ENCODE data around the gene PPP2R2D. TPM values are rescaled to one million over a fixed set of nuclear protein-coding genes. Genes with fewer than 3 reads are reported as not detected.

The PPP2R2D gene
- total RNA-seq, 2 donors from 2014 or later = 35.5 to 37.5 TPM

DNA sequence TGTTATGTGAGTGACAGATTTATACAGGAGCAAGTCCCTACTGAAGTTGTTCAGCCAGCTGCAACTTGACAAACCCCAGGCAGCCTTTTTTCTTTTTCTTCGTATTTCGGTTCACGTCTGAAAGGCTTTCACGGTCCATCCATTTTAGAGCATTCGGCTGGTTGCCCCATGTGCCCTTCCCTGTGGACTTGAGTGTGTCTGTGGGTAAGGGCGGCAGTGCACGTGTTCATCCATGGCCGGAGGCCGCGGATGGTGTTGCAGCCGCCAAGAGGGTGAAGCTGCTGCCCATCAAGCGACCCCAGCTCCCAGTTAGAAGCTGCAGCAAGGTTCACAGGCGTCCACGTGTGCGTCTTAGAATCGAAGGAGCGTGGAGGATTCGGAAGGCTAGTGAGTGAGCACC lies 35.9 kb downstream of the PPP2R2D start:
- H3K9me3 Mint-ChIP-seq = peaks cover 6% of the 10 kb centered on the region
- H3K27me3 ChIP-seq (ENCODE audit: control insufficient read depth, insufficient read depth, low read length, poor library complexity, severe bottlenecking) = no peaks in the 10 kb centered on the region
- H3K36me3 Mint-ChIP-seq (ENCODE audit: low read depth) = peaks cover 55% of the 10 kb centered on the region

DNA sequence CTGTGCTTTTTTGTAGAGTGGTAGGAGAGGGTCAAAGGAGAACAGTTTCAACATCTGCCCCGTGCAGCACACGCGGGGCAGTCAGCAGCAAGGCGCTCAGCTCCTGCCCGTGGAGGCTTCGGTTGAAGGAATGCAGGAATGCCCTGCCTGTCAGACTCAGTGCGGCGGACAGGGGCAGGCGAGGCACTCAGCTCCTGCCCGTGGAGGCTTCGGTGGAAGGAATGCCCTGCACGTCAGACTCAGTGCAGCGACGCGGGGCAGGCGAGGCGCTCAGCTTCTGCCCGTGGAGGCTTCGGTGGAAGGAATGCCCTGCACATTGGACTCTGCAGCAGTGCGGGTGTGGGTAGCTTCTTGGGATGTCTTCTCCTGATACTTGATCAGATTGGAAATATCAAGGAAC lies 37.0 kb downstream of the PPP2R2D start:
- H3K9ac ChIP-seq (ENCODE audit: extremely low read depth, low read length, poor library complexity, severe bottlenecking) = no peak overlapping the region
- no peaks in the 10 kb centered on the region for H3K27me3 Mint-ChIP-seq (ENCODE audit: insufficient read depth)
- no peak overlapping the region for H3K4me3 Mint-ChIP-seq
- peaks cover 55% of the 10 kb centered on the region for H3K36me3 Mint-ChIP-seq (ENCODE audit: low read depth)
- DNase-seq = no peak
- WGBS, 2 experiments (ENCODE audit: insufficient coverage in 1 of 2, insufficient read length in 1 of 2) = 94 to 97% methylated on average over 18 to 20 of the region's 20 CpGs
- TF ChIP-seq, protein P1, sequence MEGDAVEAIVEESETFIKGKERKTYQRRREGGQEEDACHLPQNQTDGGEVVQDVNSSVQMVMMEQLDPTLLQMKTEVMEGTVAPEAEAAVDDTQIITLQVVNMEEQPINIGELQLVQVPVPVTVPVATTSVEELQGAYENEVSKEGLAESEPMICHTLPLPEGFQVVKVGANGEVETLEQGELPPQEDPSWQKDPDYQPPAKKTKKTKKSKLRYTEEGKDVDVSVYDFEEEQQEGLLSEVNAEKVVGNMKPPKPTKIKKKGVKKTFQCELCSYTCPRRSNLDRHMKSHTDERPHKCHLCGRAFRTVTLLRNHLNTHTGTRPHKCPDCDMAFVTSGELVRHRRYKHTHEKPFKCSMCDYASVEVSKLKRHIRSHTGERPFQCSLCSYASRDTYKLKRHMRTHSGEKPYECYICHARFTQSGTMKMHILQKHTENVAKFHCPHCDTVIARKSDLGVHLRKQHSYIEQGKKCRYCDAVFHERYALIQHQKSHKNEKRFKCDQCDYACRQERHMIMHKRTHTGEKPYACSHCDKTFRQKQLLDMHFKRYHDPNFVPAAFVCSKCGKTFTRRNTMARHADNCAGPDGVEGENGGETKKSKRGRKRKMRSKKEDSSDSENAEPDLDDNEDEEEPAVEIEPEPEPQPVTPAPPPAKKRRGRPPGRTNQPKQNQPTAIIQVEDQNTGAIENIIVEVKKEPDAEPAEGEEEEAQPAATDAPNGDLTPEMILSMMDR (conservative IDR thresholded peaks at IDR 0.05) = no peak
- H3K27ac ChIP-seq (ENCODE audit: low read depth, low read length) = no peak overlapping the region
- no peak overlapping the region for H3K4me3 ChIP-seq (ENCODE audit: low read length)
- H3K4me1 ChIP-seq (ENCODE audit: control insufficient read depth, insufficient read depth, low read length) = peaks cover 7% of the 10 kb centered on the region
- no peaks in the 10 kb centered on the region for H3K9me3 ChIP-seq (ENCODE audit: control insufficient read depth, low read length)
- no peaks in the 10 kb centered on the region for H3K27me3 ChIP-seq (ENCODE audit: control insufficient read depth, insufficient read depth, low read length, poor library complexity, severe bottlenecking)
- no peak overlapping the region for H3K27ac Mint-ChIP-seq
- H3K9me3 Mint-ChIP-seq = no peaks in the 10 kb centered on the region
- peaks cover 68% of the 10 kb centered on the region for H3K36me3 ChIP-seq (ENCODE audit: control insufficient read depth, insufficient read depth, low read length)
- peaks cover 14% of the 10 kb centered on the region for H3K4me1 Mint-ChIP-seq

More for the DNA sequence above, 35.9 kb downstream of the PPP2R2D start:
- DNase-seq = no peak
- H3K4me3 ChIP-seq (ENCODE audit: low read length) = no peak overlapping the region
- TF ChIP-seq, protein P1 (conservative IDR thresholded peaks at IDR 0.05) = no peak
- Mint-ChIP-seq H3K4me1 (peaks cover 14% of the 10 kb centered on the region), H3K27ac (no peak overlapping the region), H3K4me3 (no peak overlapping the region), H3K27me3 (ENCODE audit: insufficient read depth) (no peaks in the 10 kb centered on the region)
- 95 to 98% methylated on average over 17 to 18 of the region's 18 CpGs for WGBS, 2 experiments (ENCODE audit: insufficient coverage in 1 of 2, insufficient read length in 1 of 2)
- no peak overlapping the region for H3K9ac ChIP-seq (ENCODE audit: extremely low read depth, low read length, poor library complexity, severe bottlenecking)
- no peak overlapping the region for H3K27ac ChIP-seq (ENCODE audit: low read depth, low read length)
- no peaks in the 10 kb centered on the region for H3K9me3 ChIP-seq (ENCODE audit: control insufficient read depth, low read length)
- H3K4me1 ChIP-seq (ENCODE audit: control insufficient read depth, insufficient read depth, low read length) = peaks cover 7% of the 10 kb centered on the region
- peaks cover 67% of the 10 kb centered on the region for H3K36me3 ChIP-seq (ENCODE audit: control insufficient read depth, insufficient read depth, low read length)

DNA sequence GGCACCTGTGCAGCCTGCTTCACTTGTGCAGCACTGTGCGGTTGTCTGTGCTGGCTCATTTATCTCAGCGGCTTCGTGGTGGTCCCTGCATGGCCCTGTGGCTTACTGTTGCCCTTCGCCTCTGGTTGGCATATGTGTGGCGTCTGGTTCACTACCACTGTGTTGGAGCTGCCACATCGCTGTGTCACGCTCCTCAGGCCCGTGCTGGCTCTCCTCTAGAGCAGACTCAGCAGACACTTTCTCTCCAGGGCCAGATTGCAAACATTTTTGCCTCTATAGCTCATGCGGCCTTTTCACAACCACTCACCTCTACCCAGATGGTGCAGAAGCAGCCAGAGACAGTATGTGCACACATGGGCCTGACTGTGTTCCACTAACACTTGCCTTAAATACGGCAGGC lies 37.9 kb downstream of the PPP2R2D start:
- Histone ChIP-seq H3K4me1 (ENCODE audit: control insufficient read depth, insufficient read depth, low read length) (peaks cover 7% of the 10 kb centered on the region), H3K4me3 (ENCODE audit: low read length) (no peak overlapping the region), H3K36me3 (ENCODE audit: control insufficient read depth, insufficient read depth, low read length) (peaks cover 64% of the 10 kb centered on the region), H3K27me3 (ENCODE audit: control insufficient read depth, insufficient read depth, low read length, poor library complexity, severe bottlenecking) (no peaks in the 10 kb centered on the region), H3K9ac (ENCODE audit: extremely low read depth, low read length, poor library complexity, severe bottlenecking) (no peak overlapping the region), H3K9me3 (ENCODE audit: control insufficient read depth, low read length) (no peaks in the 10 kb centered on the region), H3K27ac (ENCODE audit: low read depth, low read length) (no peak overlapping the region)
- WGBS, 2 experiments (ENCODE audit: insufficient coverage in 1 of 2, insufficient read length in 1 of 2) = 94 to 97% methylated on average over 8 to 10 of the region's 10 CpGs
- Mint-ChIP-seq H3K4me1 (peaks cover 14% of the 10 kb centered on the region), H3K27ac (no peak overlapping the region), H3K9me3 (no peaks in the 10 kb centered on the region), H3K36me3 (ENCODE audit: low read depth) (peaks cover 63% of the 10 kb centered on the region), H3K4me3 (no peak overlapping the region), H3K27me3 (ENCODE audit: insufficient read depth) (no peaks in the 10 kb centered on the region)
- TF ChIP-seq, protein P1 (conservative IDR thresholded peaks at IDR 0.05) = no peak
- DNase-seq = no peak

Measured in endodermal cell (in vitro differentiated cells).